Naive thymus-derived CD4-positive, alpha-beta T cell (primary cell): ENCODE results near the gene TMEM213. TPM values are rescaled to one million over a fixed set of nuclear protein-coding genes. Genes with fewer than 3 reads are reported as not detected.
A peak's percentile ranks its signal among the peaks of the same experiment; 100 is the strongest.

Source experiments
- ATAC-seq: fragments of 150-1000 bp; cut with Tn5 transposase; 2 replicates; pipeline ENCODE4 v1.10.0; 2021; ENCODE audit warnings: mild to moderate bottlenecking, moderate library complexity
- CTCF ChIA-PET: fragments of 350-600 bp; sonication (Branson Sonifier 250); formaldehyde crosslinking; loops from one replicate; lab custom pipeline; 2021; ENCODE audit warnings: antibody characterized with exemption; lab: Charles Lee
- POLR2A ChIA-PET: fragments of 350-600 bp; sonication (Branson Sonifier 250); formaldehyde crosslinking; loops from one replicate; lab custom pipeline; 2021; ENCODE audit warnings: antibody characterized with exemption, inconsistent platforms; lab: Charles Lee
- DNase-seq, 9 donors: peaks; one replicate each; pipeline versions ENCODE4 v3.0.0 to v3.0.0-alpha.2; 2020 to 2022; ENCODE audit warnings: mixed read lengths in 1 of 9
- H3K27ac ChIP-seq: one replicate; pipeline ENCODE4 v1.7.0; 2013; ENCODE audit warnings: mild to moderate bottlenecking, low read depth, low read length, moderate library complexity
- H3K27me3 ChIP-seq, 2 donors: one replicate each; pipeline ENCODE4 v1.7.0; 2013; ENCODE audit warnings: low read length in 2 of 2, mild to moderate bottlenecking in 2 of 2, moderate library complexity in 2 of 2; ENCODE audit not compliant: control insufficient read depth in 2 of 2, insufficient read depth in 2 of 2
- H3K36me3 ChIP-seq, 3 experiments: 1 replicate in 2 of 3; 2 replicates in 1 of 3; pipeline ENCODE4 v1.7.0; 2013; ENCODE audit warnings: low read length in 3 of 3, mild to moderate bottlenecking in 3 of 3, moderate library complexity in 1 of 3; ENCODE audit not compliant: insufficient read depth in 3 of 3, control insufficient read depth in 2 of 3
- H3K4me1 ChIP-seq, 2 donors: one replicate each; pipeline ENCODE4 v1.7.0; 2013; ENCODE audit warnings: low read length in 2 of 2, mild to moderate bottlenecking in 2 of 2, moderate library complexity in 1 of 2; ENCODE audit not compliant: control insufficient read depth in 2 of 2, insufficient read depth in 2 of 2
- H3K4me3 ChIP-seq: 2 replicates; pipeline ENCODE4 v1.7.0; 2013; ENCODE audit warnings: mild to moderate bottlenecking, low read length
- H3K9me3 ChIP-seq, 3 experiments: 1 replicate in 2 of 3; 2 replicates in 1 of 3; pipeline ENCODE4 v1.7.0; 2013; ENCODE audit warnings: low read length in 3 of 3; ENCODE audit not compliant: control insufficient read depth in 2 of 3
- H3K27ac Mint-ChIP-seq, 9 donors: one replicate each; pipeline ENCODE4 v1.8.0; 2020 to 2022; ENCODE audit warnings: mixed read lengths in 9 of 9, mild to moderate bottlenecking in 8 of 9, moderate library complexity in 5 of 9, inconsistent platforms in 2 of 9
- H3K27me3 Mint-ChIP-seq, 5 donors: one replicate each; pipeline ENCODE4 v1.8.0; 2021 to 2022; ENCODE audit warnings: mixed read lengths in 5 of 5, mild to moderate bottlenecking in 1 of 5
- H3K36me3 Mint-ChIP-seq, 5 donors: one replicate each; pipeline ENCODE4 v1.8.0; 2020 to 2022; ENCODE audit warnings: mixed read lengths in 5 of 5, mild to moderate bottlenecking in 3 of 5, inconsistent platforms in 1 of 5
- H3K4me1 Mint-ChIP-seq, 7 donors: one replicate each; pipeline ENCODE4 v1.8.0; 2020 to 2022; ENCODE audit warnings: mixed read lengths in 7 of 7, mild to moderate bottlenecking in 3 of 7, inconsistent platforms in 1 of 7
- H3K4me3 Mint-ChIP-seq, 10 donors: one replicate each; pipeline ENCODE4 v1.8.0; 2020 to 2022; ENCODE audit warnings: mild to moderate bottlenecking in 10 of 10, mixed read lengths in 10 of 10, moderate library complexity in 6 of 10, inconsistent platforms in 2 of 10
- H3K9me3 Mint-ChIP-seq, 11 donors: one replicate each; pipeline ENCODE4 v1.8.0; 2020 to 2022; ENCODE audit warnings: mixed read lengths in 11 of 11, mild to moderate bottlenecking in 4 of 11, inconsistent platforms in 1 of 11, moderate library complexity in 1 of 11
- intact Hi-C, 2 donors: fragments of 100-400 bp; cut with micrococcal nuclease; formaldehyde crosslinking; loops; one replicate each; pipeline ENCODE4 v1.15.1; 2023
- polyA plus RNA-seq, 2 donors: library from polyadenylated mRNA; unstranded; fragments of 300-500 nt; fragmentation: Illumina TruSeq; gene quantifications; one replicate each; pipeline ENCODE4 v1.2.3, GENCODE V29; 2021
- total RNA-seq, 6 experiments: library from RNA in 5 of 6; stranded (reverse) in 5 of 6; gene quantifications; 1 replicate in 5 of 6; 2 replicates in 1 of 6; pipeline ENCODE4 v1.2.3 and lab custom pipeline; 2021 to 2026

The TMEM213 gene
- total and polyA plus RNA-seq, 7 experiments from 2014 or later: 1.3 TPM; not detected in 6

GRCh38 chr7:138876326-138876725, 78.5 kb downstream of the TMEM213 start:
- ATAC-seq (no peak), DNase-seq (no peak)
- ChIA-PET POLR2A (no interaction called here), CTCF (interaction anchor here (0.7 to 2.2 kb wide), 2 partner anchors 10 to 251 kb away, joined by 5 to 10 read pairs; no protein-coding TSS in a partner anchor)
- H3K27ac ChIP-seq: no peak overlapping the region
- no peaks in the 10 kb centered on the region for H3K27me3 ChIP-seq
- H3K4me1 ChIP-seq: no peaks in the 10 kb centered on the region
- intact Hi-C loops: loop anchor here (1.0 to 5.0 kb wide), 5 partner anchors 10 to 414 kb away; partner anchors contain the start of gene TRIM24 (in 1 of the 2)
- Mint-ChIP-seq H3K36me3 (peaks cover 0 to 3% (median 0%) of the 10 kb centered on the region in 5 donors), H3K27ac (peak overlapping the region in 4 of 9 donors; percentile 23 to 54 (median 48)), H3K4me3 (peak overlapping the region in 1 of 10 donors; percentile 36), H3K4me1 (peaks cover 9 to 23% (median 12%) of the 10 kb centered on the region in 7 donors), H3K27me3 (peaks cover 0 to 9% (median 0%) of the 10 kb centered on the region in 5 donors), H3K9me3 (no peaks in the 10 kb centered on the region)
- H3K4me3 ChIP-seq: no peak overlapping the region
- H3K36me3 ChIP-seq: no peaks in the 10 kb centered on the region
- H3K9me3 ChIP-seq: no peaks in the 10 kb centered on the region

GRCh38 chr7:138878051-138878450, 80.3 kb downstream of the TMEM213 start:
- intact Hi-C loops: loop anchor here in 1 of 2 donors (5.0 kb wide), 1 partner anchor 416 kb away; the partner anchor contains the start of gene TRIM24
- no peaks in the 10 kb centered on the region for H3K9me3 Mint-ChIP-seq
- no peak for DNase-seq
- POLR2A ChIA-PET: interaction anchor here (0.6 kb wide), 1 partner anchor 17 kb away, joined by 4 read pairs; no protein-coding TSS in a partner anchor
- peaks cover 0 to 4% (median 0%) of the 10 kb centered on the region in 5 donors for H3K27me3 Mint-ChIP-seq
- peaks cover 9 to 31% (median 24%) of the 10 kb centered on the region in 7 donors for H3K4me1 Mint-ChIP-seq
- no peak overlapping the region for H3K4me3 Mint-ChIP-seq
- Histone ChIP-seq H3K27me3 (no peaks in the 10 kb centered on the region), H3K4me1 (no peaks in the 10 kb centered on the region), H3K36me3 (no peaks in the 10 kb centered on the region), H3K27ac (no peak overlapping the region), H3K4me3 (no peak overlapping the region), H3K9me3 (no peaks in the 10 kb centered on the region)
- H3K36me3 Mint-ChIP-seq: peaks cover 0 to 5% (median 0%) of the 10 kb centered on the region in 5 donors
- CTCF ChIA-PET: interaction anchor here (0.7 to 2.2 kb wide), 2 partner anchors 8 to 387 kb away, joined by 4 to 10 read pairs; no protein-coding TSS in a partner anchor
- ATAC-seq: no peak
- no peak overlapping the region for H3K27ac Mint-ChIP-seq

GRCh38 chr7:138878856-138879255, 81.1 kb downstream of the TMEM213 start:
- DNase-seq (no peak), ATAC-seq (no peak)
- Histone ChIP-seq H3K36me3 (no peaks in the 10 kb centered on the region), H3K27ac (no peak overlapping the region), H3K9me3 (no peaks in the 10 kb centered on the region), H3K4me1 (no peaks in the 10 kb centered on the region), H3K27me3 (no peaks in the 10 kb centered on the region), H3K4me3 (no peak overlapping the region)
- Mint-ChIP-seq H3K4me1 (peaks cover 9 to 31% (median 24%) of the 10 kb centered on the region in 7 donors), H3K9me3 (no peaks in the 10 kb centered on the region), H3K4me3 (no peak overlapping the region), H3K27ac (no peak overlapping the region), H3K27me3 (peaks cover 0 to 4% (median 0%) of the 10 kb centered on the region in 5 donors), H3K36me3 (peaks cover 0 to 5% (median 0%) of the 10 kb centered on the region in 5 donors)
- CTCF ChIA-PET: no interaction called here
- POLR2A ChIA-PET: interaction anchor here (0.6 kb wide), 1 partner anchor 16 kb away, joined by 4 read pairs; no protein-coding TSS in a partner anchor
- intact Hi-C loops: loop anchor here in 1 of 2 donors (5.0 kb wide), 1 partner anchor 417 kb away; the partner anchor contains the start of gene TRIM24

- H3K36me3 Mint-ChIP-seq: peaks cover 0 to 3% (median 0%) of the 10 kb centered on the region in 5 donors
- Histone ChIP-seq H3K27me3 (no peaks in the 10 kb centered on the region), H3K4me3 (no peak overlapping the region), H3K9me3 (no peaks in the 10 kb centered on the region), H3K36me3 (no peaks in the 10 kb centered on the region), H3K27ac (no peak overlapping the region), H3K4me1 (no peaks in the 10 kb centered on the region)
- ATAC-seq (no peak), DNase-seq (no peak)
- H3K27ac Mint-ChIP-seq: no peak overlapping the region
- CTCF ChIA-PET: no interaction called here
- H3K4me3 Mint-ChIP-seq: no peak overlapping the region
- peaks cover 9 to 28% (median 24%) of the 10 kb centered on the region in 7 donors for H3K4me1 Mint-ChIP-seq
- intact Hi-C loops: loop anchor here in 1 of 2 donors (5.0 kb wide), 1 partner anchor 417 kb away; the partner anchor contains the start of gene TRIM24
- peaks cover 0 to 4% (median 0%) of the 10 kb centered on the region in 5 donors for H3K27me3 Mint-ChIP-seq
- H3K9me3 Mint-ChIP-seq: no peaks in the 10 kb centered on the region
- POLR2A ChIA-PET: no interaction called here
Observed at GRCh38 chr7:138879356-138879755, 81.6 kb downstream of the TMEM213 start.

- POLR2A ChIA-PET: interaction anchor here (0.6 kb wide), 1 partner anchor 179 kb away, joined by 3 read pairs; no protein-coding TSS in a partner anchor
- no peak for DNase-seq
- CTCF ChIA-PET: interaction anchor here (1.0 kb wide), 1 partner anchor 247 kb away, joined by 3 read pairs; no protein-coding TSS in a partner anchor
Observed at GRCh38 chr7:138880881-138881578, 83.2 kb downstream of the TMEM213 start.

GRCh38 chr7:138881579-138882188, 83.9 kb downstream of the TMEM213 start:
- intact Hi-C loops: loop anchor here in 1 of 2 donors (10.0 kb wide), 1 partner anchor 163 kb away; no protein-coding TSS in a partner anchor
- peak overlapping the region in 1 of 10 donors; percentile 15 for H3K4me3 Mint-ChIP-seq
- H3K27me3 Mint-ChIP-seq: peaks cover 0 to 4% (median 0%) of the 10 kb centered on the region in 5 donors

More at GRCh38 chr7:138880881-138881578, 83.2 kb downstream of the TMEM213 start:
- Histone ChIP-seq H3K36me3 (no peaks in the 10 kb centered on the region), H3K9me3 (no peaks in the 10 kb centered on the region), H3K27me3 (no peaks in the 10 kb centered on the region), H3K27ac (no peak overlapping the region), H3K4me1 (peaks cover 0 to under 1% of the 10 kb centered on the region in 2 donors), H3K4me3 (no peak overlapping the region)
- Mint-ChIP-seq H3K4me1 (peaks cover 2 to 24% (median 18%) of the 10 kb centered on the region in 7 donors), H3K4me3 (no peak overlapping the region), H3K9me3 (no peaks in the 10 kb centered on the region), H3K27me3 (peaks cover 0 to 4% (median 0%) of the 10 kb centered on the region in 5 donors), H3K36me3 (peaks cover 0 to 2% (median 0%) of the 10 kb centered on the region in 5 donors), H3K27ac (peak overlapping the region in 1 of 9 donors; percentile 60)
- no peak for ATAC-seq
- intact Hi-C loops: loop anchor here in 1 of 2 donors (10.0 kb wide), 1 partner anchor 164 kb away; no protein-coding TSS in a partner anchor

More at GRCh38 chr7:138881579-138882188, 83.9 kb downstream of the TMEM213 start:
- DNase-seq (no peak), ATAC-seq (no peak)
- POLR2A ChIA-PET: interaction anchor here (0.6 kb wide), 1 partner anchor 178 kb away, joined by 3 read pairs; no protein-coding TSS in a partner anchor
- no peaks in the 10 kb centered on the region for H3K9me3 ChIP-seq
- no peak overlapping the region for H3K4me3 ChIP-seq
- Mint-ChIP-seq H3K9me3 (no peaks in the 10 kb centered on the region), H3K27ac (peak overlapping the region in 2 of 9 donors; percentile 8 to 57), H3K4me1 (peaks cover 3 to 22% (median 18%) of the 10 kb centered on the region in 7 donors), H3K36me3 (peaks cover 0 to 2% (median 0%) of the 10 kb centered on the region in 5 donors)
- H3K36me3 ChIP-seq: no peaks in the 10 kb centered on the region
- H3K4me1 ChIP-seq: peaks cover 0 to 4% of the 10 kb centered on the region in 2 donors
- no peak overlapping the region for H3K27ac ChIP-seq
- CTCF ChIA-PET: no interaction called here
- H3K27me3 ChIP-seq: no peaks in the 10 kb centered on the region
